ENCODE results near the gene ENPP1.

The ENPP1 gene
- total RNA-seq: 0.56 to 1.7 reads per million in 2 experiments

DNA sequence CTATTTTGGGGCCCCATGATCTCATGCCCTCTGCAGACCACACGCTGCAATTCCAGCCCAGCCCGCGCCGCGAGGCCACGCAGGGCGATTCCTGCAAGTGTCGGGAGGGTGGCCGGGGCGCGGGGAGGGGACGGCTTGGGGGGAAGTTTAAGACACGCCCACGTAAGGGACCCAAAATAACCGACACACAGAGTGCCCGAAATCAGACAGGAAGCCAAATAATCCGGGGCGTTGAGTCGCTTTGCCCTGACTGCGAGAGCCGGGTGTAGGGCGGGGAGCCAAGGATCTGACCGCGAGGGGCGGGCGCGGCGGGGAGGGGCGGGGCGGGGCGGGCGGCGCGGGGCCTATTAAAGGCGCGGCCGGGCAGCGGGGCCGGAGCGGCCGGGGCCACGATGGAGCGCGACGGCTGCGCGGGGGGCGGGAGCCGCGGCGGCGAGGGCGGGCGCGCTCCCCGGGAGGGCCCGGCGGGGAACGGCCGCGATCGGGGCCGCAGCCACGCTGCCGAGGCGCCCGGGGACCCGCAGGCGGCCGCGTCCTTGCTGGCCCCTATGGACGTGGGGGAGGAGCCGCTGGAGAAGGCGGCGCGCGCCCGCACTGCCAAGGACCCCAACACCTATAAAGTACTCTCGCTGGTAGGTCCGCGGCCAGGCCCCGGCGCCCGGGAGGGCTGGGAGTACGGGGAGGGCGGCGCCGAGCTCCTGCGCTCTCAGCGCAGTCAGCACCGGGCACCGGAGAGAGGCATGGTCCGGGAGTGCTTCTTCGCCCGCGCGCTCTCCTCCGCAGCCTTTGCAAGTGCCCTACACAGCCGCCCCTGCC is at the start of gene ENPP1:
Gene ENPP1 (plus strand): TSS at position 377 of the 816 bp plus-strand sequence. CDS start 16 bp downstream, at position 393.
- peak; percentile 6 for DNase-seq (ENCODE audit: low read depth)

- no peak for DNase-seq (ENCODE audit: low read depth)
Observed at GRCh38 chr6:131758920-131759319, 48.9 kb upstream of the ENPP1 start.

- DNase-seq (ENCODE audit: low read depth): no peak
Observed at GRCh38 chr6:131761060-131761761, 46.6 kb upstream of the ENPP1 start.

- DNase-seq (ENCODE audit: low read depth): no peak
Observed at GRCh38 chr6:131761762-131762067, 46.1 kb upstream of the ENPP1 start.

DNA sequence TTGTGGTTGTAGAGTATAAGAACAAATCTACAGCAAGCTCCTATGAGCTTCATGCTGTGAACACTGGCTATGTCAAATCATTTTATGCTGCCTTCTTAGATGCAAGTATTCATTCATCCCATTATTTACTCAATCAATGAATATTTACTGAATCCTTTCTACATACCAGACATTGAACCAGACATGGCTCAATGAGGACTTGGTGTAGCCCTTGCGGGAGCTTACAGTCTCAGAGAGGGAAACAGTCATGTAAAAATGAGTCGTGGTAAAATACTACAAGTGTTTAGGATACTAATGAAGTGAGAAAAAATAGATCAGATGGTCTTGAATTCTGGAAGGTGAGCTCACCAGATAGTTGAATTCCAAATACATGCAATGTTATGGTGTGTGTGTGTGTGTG is 44.8 kb upstream of the ENPP1 start:
- DNase-seq (ENCODE audit: low read depth): no peak

DNA sequence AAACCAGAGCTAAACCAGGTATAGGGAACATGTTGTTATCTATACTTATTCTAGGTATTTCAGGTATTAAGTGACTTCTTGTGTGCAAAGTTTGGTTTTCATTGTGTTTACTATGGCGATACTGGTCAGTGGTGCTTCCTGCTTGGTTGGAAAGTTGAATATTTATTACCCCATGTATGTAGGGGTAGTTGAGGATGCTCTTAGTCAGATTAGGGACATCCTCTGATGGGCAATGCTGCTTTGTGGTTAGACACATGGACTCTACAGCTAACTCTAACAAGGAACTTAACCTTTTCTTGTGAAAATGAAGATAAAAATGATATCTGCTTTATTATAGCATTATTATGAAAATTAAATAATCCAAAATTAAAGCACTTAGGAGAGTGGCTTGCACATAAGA is 44.1 kb upstream of the ENPP1 start:
- DNase-seq (ENCODE audit: low read depth): no peak

- no peak for DNase-seq (ENCODE audit: low read depth)
Observed at GRCh38 chr6:131764350-131764749, 43.5 kb upstream of the ENPP1 start.

DNA sequence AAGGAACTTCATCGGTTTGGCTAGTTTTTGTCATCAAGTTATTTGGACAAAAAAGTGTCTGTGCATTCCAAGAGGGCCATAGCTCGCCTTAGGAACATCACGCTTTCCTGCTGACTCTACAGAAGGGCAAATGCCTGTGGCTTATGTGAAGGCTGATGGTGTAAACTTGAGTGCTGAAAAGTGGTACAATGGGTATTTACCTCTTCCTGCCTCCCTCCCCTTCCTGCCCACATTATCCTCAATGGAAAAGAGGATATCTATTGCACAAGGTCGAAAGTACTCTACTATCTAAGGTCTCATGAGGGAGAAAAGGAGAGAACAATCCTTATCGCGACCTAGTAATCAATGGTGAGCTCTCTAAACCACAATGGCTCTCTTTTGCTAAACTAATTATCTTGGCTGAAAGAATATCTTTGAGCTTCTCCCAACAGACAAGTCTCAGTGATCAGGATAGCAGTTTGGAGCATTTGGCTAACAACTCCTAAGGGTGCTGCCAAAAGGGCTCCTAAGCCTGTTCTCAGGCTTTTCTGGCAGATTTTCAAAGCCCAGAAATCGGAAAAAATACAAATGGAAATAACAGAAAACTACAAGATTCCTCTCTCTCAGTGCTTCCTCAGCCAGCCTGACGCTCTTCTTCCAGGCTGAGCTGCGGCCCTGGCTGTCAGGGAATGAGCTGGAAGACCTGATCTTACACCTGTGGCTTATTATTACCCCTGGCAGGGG is 42.6 kb upstream of the ENPP1 start:
- DNase-seq (ENCODE audit: low read depth): no peak

DNA sequence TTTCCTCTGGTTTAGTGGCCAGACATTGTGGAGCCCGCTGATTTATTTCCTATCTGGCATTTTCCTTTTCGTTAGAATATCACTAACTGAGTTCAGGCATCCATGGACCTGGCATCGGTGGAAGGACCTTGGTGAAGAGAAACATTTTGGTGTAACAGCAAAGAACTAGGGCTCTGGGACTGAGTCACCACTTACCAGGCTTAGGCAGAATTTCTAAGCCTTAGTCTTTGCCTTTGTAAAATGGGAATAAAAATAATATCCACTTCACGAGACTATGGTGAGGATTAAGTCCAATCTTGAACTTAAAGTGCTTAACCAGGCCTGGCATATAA is 42.0 kb upstream of the ENPP1 start:
- no peak for DNase-seq (ENCODE audit: low read depth)

DNA sequence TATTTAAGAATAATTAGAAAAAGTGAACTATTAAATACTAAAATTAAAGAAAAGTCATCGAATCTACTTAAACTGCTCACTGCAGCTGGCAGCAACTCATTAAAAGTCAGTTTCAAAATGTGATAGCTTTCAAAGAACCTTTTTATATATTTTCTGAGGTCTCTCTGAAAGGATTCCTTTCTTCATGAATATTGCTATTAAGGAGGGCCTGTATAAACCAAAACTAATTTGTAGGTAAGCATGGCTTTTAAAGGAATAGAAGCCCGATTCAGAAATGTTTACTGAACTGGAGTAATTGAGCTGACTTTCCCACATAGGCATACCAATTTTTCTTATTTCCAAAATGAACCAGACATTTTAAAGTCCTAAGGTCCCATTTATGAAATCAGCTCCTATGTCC is 41.2 kb upstream of the ENPP1 start:
- DNase-seq (ENCODE audit: low read depth): no peak

- no peak for DNase-seq (ENCODE audit: low read depth)
Observed at GRCh38 chr6:131768964-131769363, 38.9 kb upstream of the ENPP1 start.

DNA sequence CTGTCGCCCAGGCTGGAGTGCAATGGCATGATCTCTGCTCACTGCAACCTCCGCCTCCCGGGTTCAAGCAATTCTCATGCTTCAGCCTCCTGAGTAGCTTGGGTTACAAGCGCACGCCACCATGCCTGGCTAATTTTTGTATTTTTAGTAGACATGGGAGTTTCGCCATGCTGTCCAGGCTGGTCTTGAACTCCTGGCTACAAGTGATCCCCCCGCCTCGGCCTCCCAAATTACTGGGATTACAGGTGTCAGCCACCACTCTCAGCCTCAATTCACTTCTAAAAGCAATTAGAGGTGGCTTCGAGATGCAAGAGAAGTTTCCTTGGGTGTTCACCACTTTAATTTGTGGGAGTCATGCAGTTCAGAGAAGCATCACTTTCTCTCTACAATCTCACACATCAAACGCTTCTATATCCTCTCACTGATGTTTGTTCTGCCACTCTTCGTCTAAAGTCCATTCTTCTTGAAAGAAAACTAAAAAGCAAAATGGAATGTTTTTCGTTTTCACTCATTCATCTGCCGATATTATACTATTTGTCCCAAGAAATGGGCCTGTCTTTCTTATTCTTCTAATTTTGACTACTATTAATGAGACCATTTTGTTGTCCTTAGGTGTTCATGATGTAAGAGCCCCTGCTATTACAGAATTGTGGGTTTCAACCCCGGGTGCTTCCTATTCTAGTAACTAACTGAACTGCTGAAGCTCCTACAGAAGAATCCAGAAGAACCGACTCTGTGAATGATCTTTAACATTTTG is 38.3 kb upstream of the ENPP1 start:
- DNase-seq (ENCODE audit: low read depth): no peak

DNA sequence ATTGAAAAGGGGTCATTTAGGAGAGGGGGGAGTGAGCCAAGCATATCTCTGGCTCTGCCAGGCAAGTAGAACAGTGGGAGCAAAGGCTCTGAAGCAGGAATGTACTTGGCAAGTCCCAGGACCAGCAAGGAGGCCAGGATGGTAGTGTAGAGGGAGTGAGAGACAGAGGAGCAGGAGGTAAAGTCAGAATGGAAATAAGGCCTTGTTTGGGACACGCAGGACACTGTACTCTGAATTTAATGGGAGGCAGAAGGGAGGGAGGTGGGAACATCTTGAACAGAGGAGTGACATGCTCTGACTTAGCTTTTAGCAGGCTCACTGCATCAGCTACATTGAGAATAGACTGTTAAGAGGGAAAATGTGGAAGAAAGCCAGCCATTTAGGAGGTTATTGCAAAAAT is 37.0 kb upstream of the ENPP1 start:
- DNase-seq (ENCODE audit: low read depth): no peak

- DNase-seq (ENCODE audit: low read depth): no peak
Observed at GRCh38 chr6:131773284-131773950, 34.4 kb upstream of the ENPP1 start.

DNA sequence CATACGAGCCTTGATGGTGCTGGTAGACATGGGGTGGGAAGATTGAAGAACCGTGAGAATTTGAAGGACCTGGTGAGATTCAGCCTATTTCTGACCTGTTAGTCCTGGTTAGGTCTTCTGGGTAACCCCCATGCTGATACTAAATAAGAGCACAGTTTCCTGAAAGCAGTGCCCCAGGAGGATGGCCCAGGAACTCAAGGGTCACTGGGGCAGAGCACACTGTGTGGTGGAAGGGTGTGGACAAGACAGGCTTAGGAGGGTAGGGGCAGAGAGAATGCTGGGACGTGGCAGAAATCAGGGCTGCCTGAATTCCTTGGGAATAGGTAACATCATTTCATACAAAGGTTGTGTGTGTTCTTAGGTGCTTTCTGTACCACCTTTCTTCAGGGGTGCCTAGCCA is 31.9 kb upstream of the ENPP1 start:
- DNase-seq (ENCODE audit: low read depth): no peak

GRCh38 chr6:131776985-131777384 is 30.8 kb upstream of the ENPP1 start:
- no peak for DNase-seq (ENCODE audit: low read depth)

GRCh38 chr6:131778169-131778568 is 29.7 kb upstream of the ENPP1 start:
- no peak for DNase-seq (ENCODE audit: low read depth)

DNA sequence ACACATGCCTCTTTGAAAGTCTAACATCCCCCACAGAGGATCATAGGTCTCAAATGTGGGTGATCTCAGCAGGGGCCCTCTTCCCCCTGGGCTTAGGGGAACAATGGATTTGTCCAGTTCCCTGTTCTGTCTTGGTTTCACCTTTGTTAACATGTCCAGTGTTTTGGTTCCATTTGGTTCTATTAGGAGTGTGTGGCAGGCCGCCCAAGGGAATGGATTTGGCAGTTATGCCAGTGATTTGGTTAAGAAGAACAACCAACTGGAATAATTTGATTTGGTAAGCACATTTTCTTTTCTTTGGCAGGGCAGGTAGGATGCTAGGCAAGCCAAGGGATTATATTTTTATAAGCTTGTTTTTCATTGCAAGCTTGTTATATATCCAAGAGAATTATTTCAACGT is 28.5 kb upstream of the ENPP1 start:
- no peak for DNase-seq (ENCODE audit: low read depth)

DNA sequence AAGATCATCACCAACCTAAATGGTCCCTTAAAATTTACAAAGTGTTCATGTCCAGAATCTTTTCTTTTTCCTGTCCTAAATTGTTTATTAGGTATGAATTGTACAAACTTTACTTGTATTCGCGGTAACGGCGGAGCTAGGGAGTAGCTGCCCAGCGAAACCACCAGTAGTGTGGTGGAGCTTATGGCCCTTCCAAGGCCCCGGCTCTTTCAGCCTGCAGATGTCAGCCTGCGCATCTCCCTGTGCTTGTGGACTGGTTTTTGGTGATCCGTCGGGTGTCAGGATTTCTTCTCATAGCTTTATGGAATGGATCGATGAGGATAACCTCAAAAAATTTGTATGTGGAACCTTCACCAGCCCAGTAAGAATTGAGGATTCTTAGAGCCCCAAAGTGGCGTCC is 27.2 kb upstream of the ENPP1 start:
- no peak for DNase-seq (ENCODE audit: low read depth)

GRCh38 chr6:131781687-131782086 is 26.1 kb upstream of the ENPP1 start:
- DNase-seq (ENCODE audit: low read depth): no peak

- no peak for DNase-seq (ENCODE audit: low read depth)
Observed at GRCh38 chr6:131782764-131783163, 25.1 kb upstream of the ENPP1 start.

DNA sequence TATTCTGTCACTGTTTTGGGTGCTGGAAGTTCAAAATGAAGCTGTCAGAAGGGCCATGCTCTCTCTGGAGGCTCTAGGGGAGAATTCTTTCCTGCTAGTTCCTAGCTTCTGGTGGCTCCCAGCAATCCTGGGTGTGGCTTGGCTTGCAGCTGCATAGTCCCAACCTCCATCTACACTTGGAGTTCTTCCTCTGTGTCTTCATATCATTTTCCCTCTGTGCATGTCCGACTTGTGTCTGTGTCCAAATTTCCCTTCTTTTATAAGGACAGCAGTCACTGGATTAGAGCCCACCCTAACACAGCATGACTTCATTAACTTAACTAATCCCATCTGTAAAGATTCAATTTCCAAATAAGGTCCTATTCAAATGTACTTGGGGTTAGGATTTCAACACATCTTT is 23.3 kb upstream of the ENPP1 start:
- DNase-seq (ENCODE audit: low read depth): no peak
